Duodenal mucosa (tissue), 2 donors: ENCODE data around the gene WDR76.
"Not testable (repeated sequence)": the region's sequence is repeated elsewhere in the genome, so short reads cannot be mapped to it uniquely, and the experiment has no call there.

ENCODE experiments used
- H3K27ac ChIP-seq: one replicate; pipeline ENCODE4 v1.7.0; 2013; ENCODE audit warnings: low read depth, low read length
- H3K27me3 ChIP-seq, 2 donors: one replicate each; pipeline ENCODE4 v1.7.0; 2013; ENCODE audit warnings: low read length in 2 of 2, control low read depth in 1 of 2; ENCODE audit not compliant: insufficient read depth in 2 of 2, control insufficient read depth in 1 of 2
- H3K36me3 ChIP-seq, 2 donors: one replicate each; pipeline ENCODE4 v1.7.0; 2013; ENCODE audit warnings: low read length in 2 of 2, control low read depth in 1 of 2; ENCODE audit not compliant: insufficient read depth in 2 of 2, control insufficient read depth in 1 of 2
- H3K4me1 ChIP-seq, 2 donors: one replicate each; pipeline ENCODE4 v1.7.0; 2013; ENCODE audit warnings: low read length in 2 of 2, control low read depth in 1 of 2; ENCODE audit not compliant: insufficient read depth in 2 of 2, control insufficient read depth in 1 of 2
- H3K4me3 ChIP-seq, 2 donors: one replicate each; pipeline ENCODE4 v1.7.0; 2013; ENCODE audit warnings: low read length in 2 of 2, low read depth in 1 of 2
- H3K9ac ChIP-seq, 2 donors: one replicate each; pipeline ENCODE4 v1.7.0; 2013; ENCODE audit warnings: low read length in 2 of 2, low read depth in 1 of 2
- H3K9me3 ChIP-seq, 2 donors: one replicate each; pipeline ENCODE4 v1.7.0; 2013; ENCODE audit warnings: low read length in 2 of 2, control low read depth in 1 of 2; ENCODE audit not compliant: control insufficient read depth in 1 of 2

Gene WDR76

DNA sequence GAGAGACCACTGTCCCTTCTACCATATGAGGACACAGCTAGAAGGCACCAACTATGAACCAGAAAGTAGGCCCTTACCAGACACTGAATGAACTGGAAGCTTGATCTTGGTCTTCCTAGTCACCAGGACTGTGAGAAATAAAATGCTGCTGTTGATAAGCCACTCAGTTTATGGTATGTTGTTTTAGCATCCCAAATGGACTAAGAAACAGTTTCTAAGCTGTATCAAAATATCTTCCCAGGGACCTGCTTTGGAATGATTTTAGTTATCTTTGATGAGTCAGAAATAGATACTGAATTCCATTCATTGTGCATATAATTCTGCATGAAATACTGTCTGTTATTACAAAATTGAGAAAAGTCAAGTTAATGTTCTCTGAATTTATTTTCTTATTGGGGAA lies 18.6 kb downstream of the WDR76 start:
- no peak overlapping the region for H3K4me3 ChIP-seq
- no peaks in the 10 kb centered on the region for H3K27me3 ChIP-seq
- no peaks in the 10 kb centered on the region for H3K9me3 ChIP-seq
- no peak overlapping the region for H3K27ac ChIP-seq
- H3K4me1 ChIP-seq = no peaks in the 10 kb centered on the region
- no peak overlapping the region for H3K9ac ChIP-seq
- H3K36me3 ChIP-seq = no peaks in the 10 kb centered on the region

DNA sequence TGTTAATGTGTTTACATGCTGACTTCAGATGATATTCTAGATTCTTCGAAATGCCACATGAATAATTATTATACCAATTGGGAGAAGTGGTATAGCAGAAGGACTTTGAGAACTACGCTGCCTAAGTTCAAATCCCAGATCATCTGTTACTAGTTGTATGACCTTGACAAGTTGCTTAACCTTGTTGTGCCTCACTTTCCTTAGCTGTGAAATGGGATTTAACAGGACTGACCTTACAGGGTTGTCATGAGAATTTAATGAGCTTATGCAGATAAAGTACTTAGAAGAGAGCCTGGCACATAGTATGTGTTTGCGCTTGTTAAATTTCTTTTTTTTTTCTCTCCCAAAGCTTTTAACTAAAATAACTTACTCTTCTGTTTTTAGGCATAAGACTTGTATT lies 24.4 kb downstream of the WDR76 start:
- H3K4me3 ChIP-seq = no peak overlapping the region
- H3K36me3 ChIP-seq = peaks cover 0 to 7% of the 10 kb centered on the region in 2 donors
- H3K27me3 ChIP-seq = no peaks in the 10 kb centered on the region
- H3K4me1 ChIP-seq = no peaks in the 10 kb centered on the region
- H3K9me3 ChIP-seq = no peaks in the 10 kb centered on the region
- no peak overlapping the region for H3K9ac ChIP-seq
- no peak overlapping the region for H3K27ac ChIP-seq

DNA sequence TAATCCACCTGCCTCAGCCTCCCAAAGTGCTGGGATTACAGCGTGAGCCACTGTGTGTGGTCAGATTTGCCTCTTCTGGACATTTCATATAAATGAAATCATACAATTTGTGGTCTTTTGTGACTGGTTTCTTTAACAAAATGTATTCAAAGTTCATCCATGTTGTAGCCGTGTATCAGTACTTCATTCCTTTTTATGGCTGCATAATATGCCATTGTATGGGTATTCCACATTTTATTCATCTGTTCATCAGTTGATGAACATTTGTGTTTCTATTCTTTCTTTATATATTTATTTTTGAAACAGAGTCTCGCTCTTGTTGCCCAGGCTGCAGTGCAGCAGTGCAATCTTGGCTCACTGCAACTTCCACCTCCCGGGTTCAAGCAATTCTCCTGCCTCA lies 25.8 kb downstream of the WDR76 start:
- Histone ChIP-seq H3K4me3 (no peak overlapping the region), H3K9me3 (no peaks in the 10 kb centered on the region), H3K9ac (no peak overlapping the region), H3K27me3 (no peaks in the 10 kb centered on the region), H3K36me3 (peaks cover 0 to 7% of the 10 kb centered on the region in 2 donors), H3K27ac (no peak overlapping the region), H3K4me1 (no peaks in the 10 kb centered on the region)

DNA sequence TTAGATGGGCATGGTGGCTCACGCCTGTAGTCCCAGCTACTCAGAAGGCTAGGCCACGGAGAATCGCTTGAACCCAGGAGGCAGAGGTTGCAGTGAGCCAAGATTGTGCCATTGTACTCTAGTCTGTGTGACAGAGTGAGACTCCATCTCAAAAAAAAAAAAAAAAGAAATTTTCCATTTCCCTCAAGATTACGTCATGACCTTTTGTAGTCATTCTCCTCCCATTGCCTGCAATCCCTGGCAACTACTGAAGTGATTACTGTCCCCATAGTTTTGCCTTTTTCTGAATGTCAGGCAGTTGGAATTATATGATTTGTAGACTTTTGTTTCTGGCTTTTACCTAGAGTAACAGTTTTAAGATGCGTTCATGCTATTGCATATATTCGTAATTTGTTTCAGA lies 28.0 kb downstream of the WDR76 start:
- no peak overlapping the region for H3K27ac ChIP-seq
- no peak overlapping the region for H3K4me3 ChIP-seq
- H3K36me3 ChIP-seq = peaks cover 0 to 17% of the 10 kb centered on the region in 2 donors
- H3K9me3 ChIP-seq = no peaks in the 10 kb centered on the region
- no peaks in the 10 kb centered on the region for H3K4me1 ChIP-seq
- no peak overlapping the region for H3K9ac ChIP-seq
- no peaks in the 10 kb centered on the region for H3K27me3 ChIP-seq

DNA sequence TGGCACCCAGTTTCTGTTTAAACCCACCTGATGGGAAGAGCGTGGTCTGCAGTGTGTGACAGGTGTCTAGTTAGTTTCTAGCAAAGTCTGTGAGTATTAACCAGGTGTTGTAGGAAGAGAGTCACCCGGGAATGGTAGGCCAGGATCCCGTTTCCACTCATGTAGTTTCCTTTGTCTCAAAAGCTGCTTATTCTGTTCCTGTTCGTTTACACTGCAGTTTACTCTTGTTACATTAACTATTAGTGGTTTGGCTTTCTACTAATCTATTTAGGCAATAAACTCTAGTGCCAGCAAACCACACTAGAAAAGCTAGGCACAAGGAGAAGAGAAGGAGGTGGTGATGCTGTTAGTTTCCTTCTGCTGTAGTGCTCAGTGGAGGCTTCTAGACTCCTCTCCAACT lies 32.7 kb downstream of the WDR76 start:
- Histone ChIP-seq H3K4me3 (no peak overlapping the region), H3K4me1 (no peaks in the 10 kb centered on the region), H3K9me3 (no peaks in the 10 kb centered on the region), H3K9ac (no peak overlapping the region), H3K36me3 (peaks cover 0 to 18% of the 10 kb centered on the region in 2 donors), H3K27ac (no peak overlapping the region), H3K27me3 (no peaks in the 10 kb centered on the region)

DNA sequence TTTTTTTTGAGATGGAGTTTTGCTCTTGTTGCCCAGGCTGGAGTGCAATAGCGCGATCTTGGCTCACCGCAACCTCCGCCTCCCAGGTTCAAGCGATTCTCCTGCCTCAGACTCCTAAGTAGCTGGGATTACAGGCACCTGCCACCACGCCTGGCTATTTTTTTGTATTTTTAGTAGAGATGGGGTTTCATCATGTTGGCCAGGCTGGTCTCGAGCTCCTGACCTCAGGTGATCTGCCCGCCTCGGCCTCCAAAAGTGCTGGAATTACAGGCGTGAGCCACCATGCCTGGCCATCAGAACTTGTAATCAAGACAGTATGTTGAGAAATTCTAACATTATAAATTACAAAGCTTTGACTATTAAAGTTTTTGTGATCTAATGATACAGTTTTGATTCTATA lies 39.8 kb downstream of the WDR76 start:
- not testable (repeated sequence) for H3K4me3 ChIP-seq, H3K9ac ChIP-seq, H3K27ac ChIP-seq, H3K9me3 ChIP-seq, H3K36me3 ChIP-seq, H3K4me1 ChIP-seq, H3K27me3 ChIP-seq

DNA sequence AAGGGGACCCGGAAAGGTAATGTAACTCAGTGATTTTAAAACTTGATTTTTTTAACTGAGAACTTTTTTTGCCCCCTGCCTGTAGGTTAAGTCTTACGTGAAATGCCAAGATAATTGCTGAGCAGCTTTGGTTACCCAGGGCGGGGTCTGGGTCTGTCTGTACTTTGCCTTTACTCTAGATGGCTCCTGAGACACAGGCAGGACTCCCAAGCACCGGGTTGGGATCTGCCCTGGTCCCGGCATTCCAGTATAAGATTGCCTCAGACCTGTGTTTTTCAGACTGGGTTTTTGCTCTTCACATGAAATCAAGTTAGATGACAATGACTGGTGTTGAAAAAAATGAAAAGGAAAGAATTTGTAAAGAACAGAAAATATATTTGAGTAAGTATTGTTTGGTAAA lies 40.3 kb downstream of the WDR76 start:
- Histone ChIP-seq H3K4me3 (no peak overlapping the region), H3K27me3 (no peaks in the 10 kb centered on the region), H3K9me3 (no peaks in the 10 kb centered on the region), H3K9ac (no peak overlapping the region), H3K36me3 (no peaks in the 10 kb centered on the region), H3K4me1 (no peaks in the 10 kb centered on the region), H3K27ac (no peak overlapping the region)

DNA sequence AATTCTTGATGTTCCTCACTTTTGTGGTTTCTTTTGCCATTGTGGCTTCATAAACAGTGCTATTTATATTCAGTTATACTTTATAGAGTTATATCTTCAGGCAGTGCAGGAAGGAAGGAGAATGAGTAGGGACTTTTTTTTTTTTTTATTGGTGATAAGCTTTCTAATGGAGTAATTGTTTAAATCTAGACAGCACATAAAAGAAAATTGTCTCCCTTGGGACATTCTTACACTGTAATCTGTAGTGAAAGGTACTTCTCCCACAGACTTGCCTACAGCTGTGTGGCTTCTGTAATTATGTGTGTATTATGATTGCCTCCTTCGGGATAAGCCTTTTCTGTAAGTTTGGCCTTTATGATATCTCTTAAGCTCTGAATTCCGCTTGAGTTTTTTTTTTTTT lies 41.6 kb downstream of the WDR76 start:
- Histone ChIP-seq H3K4me3 (no peak overlapping the region), H3K36me3 (no peaks in the 10 kb centered on the region), H3K9ac (no peak overlapping the region), H3K27ac (no peak overlapping the region), H3K4me1 (no peaks in the 10 kb centered on the region), H3K9me3 (no peaks in the 10 kb centered on the region), H3K27me3 (no peaks in the 10 kb centered on the region)

DNA sequence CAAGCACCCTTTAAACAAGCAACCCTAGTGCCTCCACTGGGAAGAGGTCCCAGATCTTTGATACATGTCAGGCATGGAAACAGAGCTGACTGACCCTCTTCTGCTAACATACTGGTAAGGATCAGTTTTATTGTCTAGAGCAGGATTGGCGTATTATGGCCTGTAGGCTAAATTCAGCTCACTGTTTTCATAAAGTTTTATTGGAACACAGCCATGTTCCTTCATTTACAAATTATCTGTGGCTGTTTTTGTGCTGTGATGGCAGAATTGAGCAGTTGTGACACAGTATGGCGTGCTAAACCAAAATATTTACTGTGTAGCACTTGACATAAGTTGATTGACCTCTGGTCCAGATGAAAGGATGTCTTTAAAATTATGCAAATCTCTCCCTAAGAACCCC lies 45.0 kb downstream of the WDR76 start:
- no peak overlapping the region for H3K4me3 ChIP-seq
- H3K27me3 ChIP-seq = no peaks in the 10 kb centered on the region
- no peaks in the 10 kb centered on the region for H3K4me1 ChIP-seq
- H3K27ac ChIP-seq = no peak overlapping the region
- no peaks in the 10 kb centered on the region for H3K9me3 ChIP-seq
- H3K9ac ChIP-seq = no peak overlapping the region
- no peaks in the 10 kb centered on the region for H3K36me3 ChIP-seq

DNA sequence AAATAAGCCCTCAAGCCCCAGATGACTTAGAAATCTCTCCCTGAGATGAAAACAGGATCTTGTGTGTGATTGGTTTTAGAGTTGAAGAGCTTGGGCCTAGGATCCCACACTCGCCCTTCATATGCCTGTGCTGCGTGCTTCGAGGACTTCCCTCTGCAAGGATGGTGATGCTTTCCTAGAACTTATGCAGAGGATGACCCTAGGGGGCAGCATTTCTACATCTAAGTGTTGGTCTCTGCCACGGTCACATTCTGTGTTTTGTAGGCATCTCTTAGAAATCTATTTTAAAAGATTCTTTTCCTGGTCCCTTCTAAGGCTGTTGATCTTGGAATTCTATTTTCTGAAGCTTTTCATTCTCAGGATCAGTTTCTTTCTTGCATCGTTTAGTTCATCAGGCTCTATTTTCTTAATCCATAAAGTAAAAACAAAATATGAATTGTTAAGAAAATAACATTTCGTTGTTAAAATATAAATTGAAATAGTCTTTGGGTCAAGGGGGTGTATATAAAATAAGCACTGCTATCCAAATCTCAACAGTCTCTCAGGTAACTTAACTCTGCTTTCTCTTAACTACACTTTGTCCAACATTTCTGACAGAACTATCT lies 45.7 kb downstream of the WDR76 start:
- no peaks in the 10 kb centered on the region for H3K36me3 ChIP-seq

DNA sequence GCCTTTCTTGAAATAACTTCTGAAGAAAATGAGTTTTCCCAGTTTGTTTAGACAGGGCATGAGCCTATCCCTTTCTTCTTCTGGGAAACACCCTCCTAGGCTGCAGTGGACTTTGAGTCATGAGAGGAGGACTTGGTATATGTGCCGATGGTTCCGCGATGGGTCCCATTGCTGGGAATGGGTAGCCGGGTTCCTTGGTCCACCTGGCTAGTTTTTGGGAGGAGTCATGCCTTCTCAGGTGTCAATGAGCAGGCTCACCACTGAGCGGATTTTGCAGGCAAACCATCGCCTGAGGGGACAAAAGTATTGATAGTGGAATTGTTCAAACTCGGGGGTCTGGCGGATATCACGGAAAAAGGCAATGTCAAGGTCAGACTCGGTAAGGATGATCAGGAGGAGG lies 46.8 kb downstream of the WDR76 start:
- Histone ChIP-seq H3K4me3 (no peak overlapping the region), H3K27me3 (no peaks in the 10 kb centered on the region), H3K9me3 (no peaks in the 10 kb centered on the region), H3K4me1 (no peaks in the 10 kb centered on the region), H3K9ac (no peak overlapping the region), H3K27ac (no peak overlapping the region), H3K36me3 (no peaks in the 10 kb centered on the region)

More for the DNA sequence above, 45.7 kb downstream of the WDR76 start:
- H3K27me3 ChIP-seq = no peaks in the 10 kb centered on the region
- no peak overlapping the region for H3K27ac ChIP-seq
- no peak overlapping the region for H3K9ac ChIP-seq
- H3K4me1 ChIP-seq = no peaks in the 10 kb centered on the region
- no peaks in the 10 kb centered on the region for H3K9me3 ChIP-seq
- no peak overlapping the region for H3K4me3 ChIP-seq
